ENCODE results near the gene BRICD5.
A peak's percentile ranks its signal among the peaks of the same experiment; 100 is the strongest.

GRCh38 chr16:2251296-2252111 is 40.8 kb upstream of the BRICD5 start, which contains the start of gene ECI1:
- TF ChIP-seq CTCF (conservative IDR thresholded peaks at IDR 0.05 in 1 of 2, IDR thresholded peaks at IDR 0.05 in 1 of 2; ENCODE audit: low read depth in 1 of 2, low read length in 2 of 2) (peak; percentile 44 to 56), EZH2 (IDR thresholded peaks at IDR 0.05; ENCODE audit: low read length, missing control alignments) (no peak)

All from fibroblast of lung (primary cell).